HepG2 (cell line): ENCODE results near the gene CTRL. TPM values are rescaled to one million over a fixed set of nuclear protein-coding genes. Genes with fewer than 3 reads are reported as not detected.
A peak's percentile ranks its signal among the peaks of the same experiment; 100 is the strongest.

Experiments used
- DPF2 ChIP-seq: sonication (generic); formaldehyde crosslinking; IDR thresholded peaks from 2 replicates; pipeline ENCODE4 v1.4.0; 2020; ENCODE audit warnings: mild to moderate bottlenecking, low read depth, missing genetic modification reagents, borderline replicate concordance
- EHMT2 ChIP-seq: fragments of 200-600 bp; sonication (generic); IDR thresholded peaks from 2 replicates; pipeline ENCODE4 v1.7.0; 2017; ENCODE audit warnings: antibody characterized with exemption, low read depth, low read length, borderline replicate concordance
- GATAD2A ChIP-seq: IDR thresholded peaks from 2 replicates; pipeline ENCODE4 v1.6.1; 2016
- GLI4 ChIP-seq: sonication (generic); formaldehyde crosslinking; IDR thresholded peaks from 2 replicates; pipeline ENCODE4 v1.5.1; 2020; ENCODE audit warnings: missing genetic modification reagents, mild to moderate bottlenecking, moderate library complexity, borderline replicate concordance
- HOXA7 ChIP-seq: sonication (generic); formaldehyde crosslinking; IDR thresholded peaks from 2 replicates; pipeline ENCODE4 v1.8.1; 2022; ENCODE audit warnings: mild to moderate bottlenecking, missing genetic modification reagents, moderate library complexity
- MIER2 ChIP-seq: IDR thresholded peaks from 2 replicates; pipeline ENCODE4 v1.6.1; 2016; ENCODE audit warnings: missing biosample characterization, missing genetic modification reagents
- MTF2 ChIP-seq: sonication (generic); formaldehyde crosslinking; IDR thresholded peaks from 2 replicates; pipeline ENCODE4 v1.5.0; 2020; ENCODE audit warnings: missing genetic modification reagents, borderline replicate concordance
- NFIB ChIP-seq: sonication (generic); formaldehyde crosslinking; IDR thresholded peaks from 2 replicates; pipeline ENCODE4 v1.9.0; 2021; ENCODE audit warnings: missing genetic modification reagents, mild to moderate bottlenecking, borderline replicate concordance
- NR1H2 ChIP-seq: sonication (generic); formaldehyde crosslinking; IDR thresholded peaks from 2 replicates; pipeline ENCODE4 v1.8.1; 2022; ENCODE audit warnings: low read depth, missing genetic modification reagents, borderline replicate concordance
- PCBP1 ChIP-seq: fragments of 200-400 bp; formaldehyde crosslinking; IDR thresholded peaks from 2 replicates; pipeline ENCODE4 v1.6.1; 2017; ENCODE audit warnings: mild to moderate bottlenecking, low read depth, low read length, borderline replicate concordance
- TEAD2 ChIP-seq: sonication (generic); formaldehyde crosslinking; IDR thresholded peaks from 2 replicates; pipeline ENCODE4 v1.9.0; 2021; ENCODE audit warnings: missing genetic modification reagents
- ZKSCAN1 ChIP-seq: fragments of 150-350 bp; IDR thresholded peaks from 2 replicates; pipeline ENCODE4 v1.6.1; 2014; ENCODE audit warnings: low read length
- ZNF354B ChIP-seq: sonication (generic); formaldehyde crosslinking; IDR thresholded peaks from 2 replicates; pipeline ENCODE4 v1.8.0; 2022; ENCODE audit warnings: mild to moderate bottlenecking, missing genetic modification reagents
- ZNF878 ChIP-seq: sonication (generic); formaldehyde crosslinking; IDR thresholded peaks from 2 replicates; pipeline ENCODE4 v1.8.1; 2023; ENCODE audit warnings: mild to moderate bottlenecking, missing genetic modification reagents, moderate library complexity
- polyA plus RNA-seq, 8 experiments: library from polyadenylated mRNA; depleted of rRNA in 3 of 8; stranded (reverse) in 7 of 8; unstranded in 1 of 8; fragments of >200 nt; fragmentation: Illumina TruSeq in 4 of 8; extraction: Trizol in 4 of 8; gene quantifications; 2 replicates each; pipeline versions ENCODE4 v1.2.1 to v1.2.3, GENCODE V29; 2011 to 2016; ENCODE audit warnings: low read depth in 4 of 8, missing spikeins in 1 of 8, mixed read lengths in 1 of 8; ENCODE audit not compliant: insufficient read depth in 1 of 8
- total RNA-seq, 5 experiments: library from RNA; depleted of rRNA; stranded (reverse); fragments of >200 nt; fragmentation: Illumina TruSeq; extraction: Trizol; gene quantifications; 2 replicates each; pipeline ENCODE4 v1.2.3, GENCODE V29; 2016; ENCODE audit warnings: low read depth in 1 of 5
- TF ChIP-seq, protein P1 (sequence below): sonication (generic); formaldehyde crosslinking; IDR thresholded peaks from 2 replicates; pipeline ENCODE4 v1.4.0; 2020; ENCODE audit warnings: mild to moderate bottlenecking, missing genetic modification reagents
- TF ChIP-seq, protein P2 (sequence below): IDR thresholded peaks from 2 replicates; pipeline ENCODE4 v1.6.1; 2016; ENCODE audit warnings: missing compliant biosample characterization, missing genetic modification reagents, borderline replicate concordance
- TF ChIP-seq, protein P3 (sequence below): sonication (generic); formaldehyde crosslinking; IDR thresholded peaks from 2 replicates; pipeline ENCODE4 v1.4.0; 2020; ENCODE audit warnings: mild to moderate bottlenecking, missing genetic modification reagents, borderline replicate concordance
- TF ChIP-seq, protein P4 (sequence below): IDR thresholded peaks from 2 replicates; pipeline ENCODE4 v1.6.1; 2016; ENCODE audit warnings: missing genetic modification reagents, missing compliant biosample characterization
- TF ChIP-seq, protein P5 (sequence below): sonication (generic); formaldehyde crosslinking; IDR thresholded peaks from 2 replicates; pipeline ENCODE4 v1.5.0; 2020; ENCODE audit warnings: mild to moderate bottlenecking, low read depth, missing genetic modification reagents, borderline replicate concordance
- TF ChIP-seq, protein P6 (sequence below): IDR thresholded peaks from 2 replicates; pipeline ENCODE4 v1.6.1; 2016; ENCODE audit warnings: missing biosample characterization, missing genetic modification reagents, low read depth
- TF ChIP-seq, protein P7 (sequence below): sonication (generic); formaldehyde crosslinking; IDR thresholded peaks from 2 replicates; pipeline ENCODE4 v1.8.1; 2023; ENCODE audit warnings: mild to moderate bottlenecking, moderate library complexity, missing genetic modification reagents

CTRL gene
- total and polyA plus RNA-seq, 2 of the 13 experiments (the other 11 are each of a cell fraction or from before 2014, with no cell fraction given): 1.9 to 2.7 TPM

DNA sequence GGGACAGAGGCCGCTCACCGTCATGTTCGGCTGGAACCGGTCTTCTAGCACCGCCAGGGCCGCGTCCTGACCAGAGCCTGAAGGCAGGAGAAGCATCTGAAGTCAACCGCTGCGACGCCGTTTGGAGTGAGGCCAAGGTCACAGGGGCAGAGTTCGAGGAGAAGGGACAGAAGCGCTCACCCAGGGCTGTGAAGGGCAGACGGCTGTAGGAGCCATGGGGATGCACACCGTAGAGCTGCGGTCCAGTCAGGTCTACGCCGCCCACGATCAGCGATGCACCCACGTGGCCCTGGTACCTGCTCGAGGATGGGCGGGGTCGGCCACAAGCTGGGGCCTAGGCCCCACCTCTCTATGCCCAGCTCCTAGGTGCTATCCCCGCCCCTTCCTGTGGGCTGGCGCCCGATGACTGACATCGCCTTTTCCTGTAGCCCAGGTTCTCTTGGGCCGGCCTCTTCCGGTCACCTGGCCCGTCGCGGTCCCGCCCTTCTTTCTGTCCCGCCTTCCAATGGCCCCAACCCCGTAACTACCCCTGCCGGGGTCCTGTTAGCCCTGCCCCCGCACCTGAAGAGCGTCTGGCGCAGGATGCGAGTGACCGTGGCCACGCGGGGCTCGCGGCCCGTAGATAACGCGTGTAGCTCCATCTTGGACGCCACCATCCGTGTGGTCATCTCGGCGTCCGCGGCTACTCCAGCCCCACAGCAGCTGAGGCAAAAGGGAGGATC is 3.9 kb upstream of the CTRL start (continued):
- peak; percentile 67; the same call in 1 of the 2 replicates for TF ChIP-seq DPF2 (CRISPR knock-in tag)
- peak; percentile 88; the same call in 1 of the 2 replicates for TF ChIP-seq NR1H2 (CRISPR knock-in tag)
- no peak for TF ChIP-seq HOXA7 (CRISPR knock-in tag)
- TF ChIP-seq EHMT2: no peak
- no peak for TF ChIP-seq TEAD2 (CRISPR knock-in tag)
- TF ChIP-seq PCBP1: peak; percentile 80; the same call in 1 of the 2 replicates
- TF ChIP-seq, protein P1, sequence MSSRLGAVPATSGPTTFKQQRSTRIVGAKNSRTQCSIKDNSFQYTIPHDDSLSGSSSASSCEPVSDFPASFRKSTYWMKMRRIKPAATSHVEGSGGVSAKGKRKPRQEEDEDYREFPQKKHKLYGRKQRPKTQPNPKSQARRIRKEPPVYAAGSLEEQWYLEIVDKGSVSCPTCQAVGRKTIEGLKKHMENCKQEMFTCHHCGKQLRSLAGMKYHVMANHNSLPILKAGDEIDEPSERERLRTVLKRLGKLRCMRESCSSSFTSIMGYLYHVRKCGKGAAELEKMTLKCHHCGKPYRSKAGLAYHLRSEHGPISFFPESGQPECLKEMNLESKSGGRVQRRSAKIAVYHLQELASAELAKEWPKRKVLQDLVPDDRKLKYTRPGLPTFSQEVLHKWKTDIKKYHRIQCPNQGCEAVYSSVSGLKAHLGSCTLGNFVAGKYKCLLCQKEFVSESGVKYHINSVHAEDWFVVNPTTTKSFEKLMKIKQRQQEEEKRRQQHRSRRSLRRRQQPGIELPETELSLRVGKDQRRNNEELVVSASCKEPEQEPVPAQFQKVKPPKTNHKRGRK (CRISPR knock-in tag): no peak; the same call in 1 of the 2 replicates
- TF ChIP-seq MIER2 (CRISPR knock-in tag): no peak
- TF ChIP-seq NFIB (CRISPR knock-in tag): no peak
- TF ChIP-seq, protein P2, sequence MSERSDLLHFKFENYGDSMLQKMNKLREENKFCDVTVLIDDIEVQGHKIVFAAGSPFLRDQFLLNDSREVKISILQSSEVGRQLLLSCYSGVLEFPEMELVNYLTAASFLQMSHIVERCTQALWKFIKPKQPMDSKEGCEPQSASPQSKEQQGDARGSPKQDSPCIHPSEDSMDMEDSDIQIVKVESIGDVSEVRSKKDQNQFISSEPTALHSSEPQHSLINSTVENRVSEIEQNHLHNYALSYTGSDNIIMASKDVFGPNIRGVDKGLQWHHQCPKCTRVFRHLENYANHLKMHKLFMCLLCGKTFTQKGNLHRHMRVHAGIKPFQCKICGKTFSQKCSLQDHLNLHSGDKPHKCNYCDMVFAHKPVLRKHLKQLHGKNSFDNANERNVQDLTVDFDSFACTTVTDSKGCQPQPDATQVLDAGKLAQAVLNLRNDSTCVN (CRISPR knock-in tag): peak; percentile 71
- TF ChIP-seq, protein P3, sequence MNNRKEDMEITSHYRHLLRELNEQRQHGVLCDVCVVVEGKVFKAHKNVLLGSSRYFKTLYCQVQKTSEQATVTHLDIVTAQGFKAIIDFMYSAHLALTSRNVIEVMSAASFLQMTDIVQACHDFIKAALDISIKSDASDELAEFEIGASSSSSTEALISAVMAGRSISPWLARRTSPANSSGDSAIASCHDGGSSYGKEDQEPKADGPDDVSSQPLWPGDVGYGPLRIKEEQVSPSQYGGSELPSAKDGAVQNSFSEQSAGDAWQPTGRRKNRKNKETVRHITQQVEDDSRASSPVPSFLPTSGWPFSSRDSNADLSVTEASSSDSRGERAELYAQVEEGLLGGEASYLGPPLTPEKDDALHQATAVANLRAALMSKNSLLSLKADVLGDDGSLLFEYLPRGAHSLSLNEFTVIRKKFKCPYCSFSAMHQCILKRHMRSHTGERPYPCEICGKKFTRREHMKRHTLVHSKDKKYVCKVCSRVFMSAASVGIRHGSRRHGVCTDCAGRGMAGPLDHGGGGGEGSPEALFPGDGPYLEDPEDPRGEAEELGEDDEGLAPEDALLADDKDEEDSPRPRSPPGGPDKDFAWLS (CRISPR knock-in tag): peak; percentile 94; the same call in 1 of the 2 replicates
- peak; percentile 50; the same call in 1 of the 2 replicates for TF ChIP-seq ZNF878 (CRISPR knock-in tag)
- TF ChIP-seq, protein P4, sequence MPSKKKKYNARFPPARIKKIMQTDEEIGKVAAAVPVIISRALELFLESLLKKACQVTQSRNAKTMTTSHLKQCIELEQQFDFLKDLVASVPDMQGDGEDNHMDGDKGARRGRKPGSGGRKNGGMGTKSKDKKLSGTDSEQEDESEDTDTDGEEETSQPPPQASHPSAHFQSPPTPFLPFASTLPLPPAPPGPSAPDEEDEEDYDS (CRISPR knock-in tag): peak; percentile 95
- no peak for TF ChIP-seq MTF2
- TF ChIP-seq, protein P5, sequence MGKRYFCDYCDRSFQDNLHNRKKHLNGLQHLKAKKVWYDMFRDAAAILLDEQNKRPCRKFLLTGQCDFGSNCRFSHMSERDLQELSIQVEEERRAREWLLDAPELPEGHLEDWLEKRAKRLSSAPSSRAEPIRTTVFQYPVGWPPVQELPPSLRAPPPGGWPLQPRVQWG: no peak; the same call in 1 of the 2 replicates
- peak; percentile 28 for TF ChIP-seq GATAD2A (CRISPR knock-in tag)
- no peak for TF ChIP-seq ZKSCAN1
- TF ChIP-seq, protein P6, sequence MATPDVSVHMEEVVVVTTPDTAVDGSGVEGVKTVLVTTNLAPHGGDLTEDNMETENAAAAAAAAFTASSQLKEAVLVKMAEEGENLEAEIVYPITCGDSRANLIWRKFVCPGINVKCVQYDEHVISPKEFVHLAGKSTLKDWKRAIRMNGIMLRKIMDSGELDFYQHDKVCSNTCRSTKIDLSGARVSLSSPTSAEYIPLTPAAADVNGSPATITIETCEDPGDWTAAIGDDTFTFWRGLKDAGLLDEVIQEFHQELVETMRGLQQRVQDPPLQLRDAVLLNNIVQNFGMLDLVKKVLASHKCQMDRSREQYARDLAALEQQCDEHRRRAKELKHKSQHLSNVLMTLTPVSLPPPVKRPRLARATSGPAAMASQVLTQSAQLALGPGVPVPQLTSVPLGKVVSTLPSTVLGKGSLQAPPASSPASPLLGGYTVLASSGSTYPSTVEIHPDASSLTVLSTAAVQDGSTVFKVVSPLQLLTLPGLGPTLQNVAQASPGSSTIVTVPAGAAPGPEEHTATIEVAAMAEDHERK: no peak
- peak; percentile 88; the same call in 1 of the 2 replicates for TF ChIP-seq ZNF354B (CRISPR knock-in tag)
- TF ChIP-seq, protein P7, sequence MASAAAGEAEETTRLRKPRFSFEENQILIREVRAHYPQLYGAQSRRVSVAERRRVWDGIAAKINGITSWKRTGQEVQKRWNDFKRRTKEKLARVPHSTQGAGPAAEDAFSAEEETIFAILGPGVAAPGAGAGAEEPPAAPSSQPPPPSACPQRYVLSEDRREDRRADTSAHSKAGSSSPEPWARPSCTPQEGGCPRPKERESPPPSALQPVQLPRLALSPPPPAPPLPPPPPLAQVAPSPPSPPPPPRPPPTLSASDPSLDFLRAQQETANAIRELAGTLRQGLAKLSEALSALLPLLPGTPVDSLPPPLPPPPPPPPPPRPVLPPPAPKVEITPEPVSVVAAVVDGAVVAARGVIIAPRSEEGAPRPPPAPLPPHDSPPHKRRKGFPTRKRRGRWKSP: peak; percentile 41
- no peak; the same call in 1 of the 2 replicates for TF ChIP-seq GLI4 (CRISPR knock-in tag)
